GM19467 (cell line): Measurements from ENCODE around the gene DACT1.
A peak's percentile ranks its signal among the peaks of the same experiment; 100 is the strongest.

Experiments
- ATAC-seq: cut with Tn5 transposase; IDR thresholded peaks from one replicate; pipeline ENCODE4 v1.9.1; 2021; ENCODE audit warnings: mild to moderate bottlenecking, moderate library complexity; ENCODE audit not compliant: unreplicated experiment

DACT1 gene

GRCh38 chr14:58635091-58635830 lies 2.5 kb upstream of the DACT1 start:
- no peak for ATAC-seq

- no peak for ATAC-seq
Measured at GRCh38 chr14:58636129-58636528, 1.6 kb upstream of the DACT1 start.

- ATAC-seq, result no peak
Measured at GRCh38 chr14:58637040-58637390, 747 bp upstream of the DACT1 start.

- ATAC-seq, result peak; percentile 21
Measured at GRCh38 chr14:58638231-58639197, 752 bp downstream of the DACT1 start.

GRCh38 chr14:58639198-58639565 lies 1.4 kb downstream of the DACT1 start:
- ATAC-seq, result no peak

GRCh38 chr14:58639842-58640484 lies 2.2 kb downstream of the DACT1 start:
- ATAC-seq, result no peak

GRCh38 chr14:58640959-58641358 lies 3.2 kb downstream of the DACT1 start:
- no peak for ATAC-seq

GRCh38 chr14:58641509-58641908 lies 3.7 kb downstream of the DACT1 start:
- ATAC-seq, result no peak

GRCh38 chr14:58643366-58643765 lies 5.6 kb downstream of the DACT1 start:
- ATAC-seq, result no peak

GRCh38 chr14:58645641-58646040 lies 7.9 kb downstream of the DACT1 start:
- no peak for ATAC-seq

- ATAC-seq, result no peak
Measured at GRCh38 chr14:58646479-58646878, 8.7 kb downstream of the DACT1 start.

GRCh38 chr14:58647777-58648176 lies 10.0 kb downstream of the DACT1 start:
- ATAC-seq, result no peak

- no peak for ATAC-seq
Measured at GRCh38 chr14:58650857-58651256, 13.1 kb downstream of the DACT1 start.

- no peak for ATAC-seq
Measured at GRCh38 chr14:58656671-58657411, 19.1 kb downstream of the DACT1 start.

- ATAC-seq, result no peak
Measured at GRCh38 chr14:58659061-58659460, 21.3 kb downstream of the DACT1 start.

- ATAC-seq, result no peak
Measured at GRCh38 chr14:58659846-58660245, 22.1 kb downstream of the DACT1 start.

GRCh38 chr14:58660407-58660806 lies 22.6 kb downstream of the DACT1 start:
- no peak for ATAC-seq

GRCh38 chr14:58662018-58662417 lies 24.3 kb downstream of the DACT1 start:
- no peak for ATAC-seq

GRCh38 chr14:58662759-58663158 lies 25.0 kb downstream of the DACT1 start:
- ATAC-seq, result no peak

- no peak for ATAC-seq
Measured at GRCh38 chr14:58663494-58664111, 25.8 kb downstream of the DACT1 start.
